ENCODE data around the gene SERPINE1.

DNA sequence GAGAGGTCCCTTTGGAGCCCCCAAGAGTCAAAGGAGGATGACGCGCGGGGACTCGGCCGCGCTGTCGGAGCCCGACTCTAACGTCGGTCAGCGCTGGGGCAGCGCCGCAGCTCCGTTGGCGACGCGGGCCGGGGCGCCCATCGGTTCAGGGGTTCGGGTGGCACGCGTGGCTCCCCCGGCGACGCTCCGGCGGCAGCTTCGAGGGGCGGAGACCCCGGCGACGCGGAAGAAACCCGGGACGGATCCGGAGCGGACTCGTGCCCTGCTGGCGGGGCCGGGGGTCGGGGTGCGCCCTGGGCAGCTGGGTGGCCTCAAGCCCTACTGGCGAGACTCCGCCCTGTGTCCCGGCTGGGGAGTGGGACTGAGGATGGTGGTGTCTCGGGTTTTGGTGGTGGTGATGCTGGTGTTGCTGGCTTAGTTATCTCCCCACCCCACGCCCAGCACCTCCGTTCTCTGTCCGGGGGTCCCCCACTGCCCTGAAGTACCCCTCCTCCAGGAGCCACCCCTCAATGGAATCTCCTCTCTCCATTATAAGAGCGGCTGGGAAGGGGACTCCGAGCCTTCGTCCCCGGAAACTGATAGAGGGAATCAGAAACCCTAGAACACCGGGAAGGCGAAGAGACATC lies 53.3 kb downstream of the SERPINE1 start, which contains the start of gene NAT16:
- TF ChIP-seq CTCF (IDR thresholded peaks at IDR 0.05) (no peak), POLR2A (IDR thresholded peaks at IDR 0.05) (no peak), EP300 (IDR thresholded peaks at IDR 0.05) (no peak), POLR2AphosphoS5 (IDR thresholded peaks at IDR 0.05) (no peak)

Measured in suprapubic skin (tissue), 4 donors.